Stimulated activated CD4-positive, alpha-beta T cell treated with anti-CD3 and anti-CD28 coated beads, Interleukin-12 subunit alpha, Interleukin-12 subunit beta, amount 100 ng/mL, for 24 hours (primary cell): ENCODE data around the gene RSPH10B2.
"Not testable (repeated sequence)": the region's sequence is repeated elsewhere in the genome, so short reads cannot be mapped to it uniquely, and the experiment has no call there.

Source experiments
- DNase-seq, 2 experiments: peaks; one replicate each; pipeline ENCODE4 v3.0.0-alpha.2; 2020; ENCODE audit warnings: low read depth in 2 of 2

RSPH10B2 gene

DNA sequence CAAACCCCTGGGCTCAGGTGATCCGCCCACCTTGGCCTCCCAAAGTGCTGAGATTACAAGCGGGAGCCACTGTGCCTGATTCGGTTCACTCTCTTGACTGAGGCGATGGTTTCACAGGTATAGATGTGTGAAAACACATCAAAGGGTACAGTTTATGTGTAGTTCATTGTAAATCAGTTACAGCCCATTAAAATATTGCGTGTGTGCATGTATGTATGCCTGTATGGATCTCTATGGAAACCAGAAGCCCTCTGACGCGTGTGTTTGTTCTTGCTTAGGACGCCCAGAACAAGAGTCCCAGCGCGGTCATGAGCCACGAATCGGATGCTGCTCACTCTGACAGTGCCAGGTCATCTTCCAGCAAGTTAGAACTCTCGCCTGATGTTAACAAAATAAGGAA is 35.5 kb downstream of the RSPH10B2 start:
- not testable (repeated sequence) for DNase-seq

- not testable (repeated sequence) for DNase-seq
These were observed 38.4 kb downstream of the RSPH10B2 start for GRCh38 chr7:6792113-6792872.

DNA sequence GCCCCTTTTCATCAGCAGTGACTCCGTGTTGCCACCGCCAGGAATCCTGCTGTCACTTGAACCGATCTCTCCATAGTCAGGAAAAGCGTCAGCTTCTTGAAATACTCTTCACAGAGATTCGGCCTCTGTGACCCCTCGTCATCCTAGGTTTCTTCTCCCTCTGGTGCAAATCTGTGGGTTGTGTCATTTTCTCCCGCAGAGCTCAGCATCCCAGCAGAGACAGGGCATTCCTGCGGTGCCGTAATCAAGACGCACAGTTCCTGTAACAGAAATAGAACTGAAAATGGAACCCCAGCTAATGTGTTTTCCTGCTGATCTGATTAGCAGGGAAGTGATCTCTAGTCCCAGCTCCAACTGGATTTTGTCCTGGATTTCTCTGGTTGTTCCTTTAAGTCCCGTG is 40.4 kb downstream of the RSPH10B2 start:
- not testable (repeated sequence) for DNase-seq

GRCh38 chr7:6797218-6797617 is 43.3 kb downstream of the RSPH10B2 start:
- DNase-seq: not testable (repeated sequence)

GRCh38 chr7:6798047-6798446 is 44.1 kb downstream of the RSPH10B2 start:
- not testable (repeated sequence) for DNase-seq

GRCh38 chr7:6799887-6800286 is 46.0 kb downstream of the RSPH10B2 start:
- not testable (repeated sequence) for DNase-seq

DNA sequence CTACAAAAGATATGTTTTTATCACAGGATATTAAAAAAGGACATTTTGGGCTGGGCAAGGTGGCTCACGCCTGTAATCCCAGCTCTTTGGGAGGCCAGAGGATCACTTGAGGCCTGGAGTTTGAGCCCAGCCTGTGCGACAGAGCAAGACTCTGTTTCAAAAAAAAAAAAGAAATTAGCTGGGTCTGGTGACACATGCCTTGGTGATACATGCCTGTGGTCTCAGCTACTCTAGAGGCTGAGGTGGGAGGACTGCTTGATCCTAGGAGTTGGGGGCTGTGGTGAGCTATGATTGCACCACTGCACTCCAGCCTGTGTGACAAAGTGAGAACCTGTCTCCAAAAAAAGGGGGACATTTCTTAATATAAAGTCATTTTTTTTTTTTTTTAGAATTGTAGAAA is 46.4 kb downstream of the RSPH10B2 start:
- DNase-seq: not testable (repeated sequence)

- not testable (repeated sequence) for DNase-seq
These were observed 53.6 kb downstream of the RSPH10B2 start for GRCh38 chr7:6807393-6807918.

GRCh38 chr7:6807959-6808358 is 54.1 kb downstream of the RSPH10B2 start:
- not testable (repeated sequence) for DNase-seq

DNA sequence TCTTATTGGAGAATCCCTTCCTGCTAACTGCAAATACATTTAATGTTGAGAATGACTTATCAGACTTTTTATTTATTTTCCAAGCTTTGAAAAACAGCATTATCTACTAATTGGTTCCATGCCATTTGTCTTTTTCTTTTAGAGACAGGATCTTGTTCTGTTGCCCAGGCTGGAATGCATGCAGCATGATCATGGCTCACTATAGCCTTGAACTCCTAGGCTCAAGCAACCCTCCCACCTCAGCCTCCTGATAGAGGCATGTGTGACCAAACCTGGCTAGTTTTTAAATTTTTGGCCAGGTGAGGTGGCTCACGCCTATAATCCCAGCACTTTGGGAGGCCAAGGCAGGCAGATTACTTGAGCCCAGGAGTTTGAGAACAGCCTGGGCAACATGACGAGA is 59.1 kb downstream of the RSPH10B2 start:
- not testable (repeated sequence) for DNase-seq

- not testable (repeated sequence) for DNase-seq
These were observed 61.6 kb downstream of the RSPH10B2 start for GRCh38 chr7:6815470-6815869.

GRCh38 chr7:6821622-6822021 is 67.7 kb downstream of the RSPH10B2 start:
- not testable (repeated sequence) for DNase-seq

- not testable (repeated sequence) for DNase-seq
These were observed 71.6 kb downstream of the RSPH10B2 start for GRCh38 chr7:6825236-6826125.

- DNase-seq: peak; percentile 61 to 68
These were observed 72.2 kb downstream of the RSPH10B2 start, which contains the start of gene CCZ1B for GRCh38 chr7:6826151-6826550. Gene CCZ1B, minus strand, starts transcription at chr7:6826275. Its CDS starts 78 bp downstream, at chr7:6826197.

DNA sequence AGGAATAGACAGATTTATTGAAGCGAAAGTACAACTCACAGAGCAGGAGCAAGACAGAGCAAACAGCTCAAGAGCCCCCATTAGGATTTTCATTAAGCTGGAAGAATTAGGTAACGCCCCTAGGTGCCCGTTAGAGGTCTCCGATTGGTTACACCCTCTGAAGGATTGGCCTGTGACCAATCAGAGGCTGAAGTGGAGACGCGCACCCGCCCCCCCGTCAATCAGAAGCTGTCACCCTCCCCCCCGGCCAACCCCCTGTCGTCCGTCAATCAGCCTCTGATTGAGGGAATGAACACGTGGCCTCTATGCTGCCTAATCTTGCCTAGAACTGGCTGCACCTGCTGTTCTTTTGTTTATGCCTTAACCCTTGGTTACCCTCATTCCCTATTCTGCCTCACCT is 73.3 kb downstream of the RSPH10B2 start:
- DNase-seq: not testable (repeated sequence)

DNA sequence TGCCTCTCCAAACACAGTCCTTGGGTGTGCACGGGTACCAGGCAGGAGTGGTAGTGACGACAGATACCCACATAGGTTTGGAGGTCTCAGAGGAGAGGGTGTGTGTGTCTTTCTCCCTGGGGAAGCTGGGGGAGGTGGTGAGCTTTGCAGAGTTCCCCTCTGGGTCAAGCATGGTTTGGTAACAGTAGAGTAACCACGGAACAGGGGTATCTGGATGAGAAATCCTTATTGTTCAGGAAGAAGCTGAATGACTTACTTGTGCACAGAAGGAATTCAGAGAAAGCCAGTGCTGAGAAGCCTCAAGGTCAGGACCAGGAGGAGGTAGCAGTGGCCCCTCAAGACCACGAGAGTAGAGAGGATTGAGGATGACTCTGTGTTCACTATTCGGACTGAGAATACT is 75.7 kb downstream of the RSPH10B2 start:
- DNase-seq: not testable (repeated sequence)

- not testable (repeated sequence) for DNase-seq
These were observed 76.1 kb downstream of the RSPH10B2 start for GRCh38 chr7:6830026-6830425.

DNA sequence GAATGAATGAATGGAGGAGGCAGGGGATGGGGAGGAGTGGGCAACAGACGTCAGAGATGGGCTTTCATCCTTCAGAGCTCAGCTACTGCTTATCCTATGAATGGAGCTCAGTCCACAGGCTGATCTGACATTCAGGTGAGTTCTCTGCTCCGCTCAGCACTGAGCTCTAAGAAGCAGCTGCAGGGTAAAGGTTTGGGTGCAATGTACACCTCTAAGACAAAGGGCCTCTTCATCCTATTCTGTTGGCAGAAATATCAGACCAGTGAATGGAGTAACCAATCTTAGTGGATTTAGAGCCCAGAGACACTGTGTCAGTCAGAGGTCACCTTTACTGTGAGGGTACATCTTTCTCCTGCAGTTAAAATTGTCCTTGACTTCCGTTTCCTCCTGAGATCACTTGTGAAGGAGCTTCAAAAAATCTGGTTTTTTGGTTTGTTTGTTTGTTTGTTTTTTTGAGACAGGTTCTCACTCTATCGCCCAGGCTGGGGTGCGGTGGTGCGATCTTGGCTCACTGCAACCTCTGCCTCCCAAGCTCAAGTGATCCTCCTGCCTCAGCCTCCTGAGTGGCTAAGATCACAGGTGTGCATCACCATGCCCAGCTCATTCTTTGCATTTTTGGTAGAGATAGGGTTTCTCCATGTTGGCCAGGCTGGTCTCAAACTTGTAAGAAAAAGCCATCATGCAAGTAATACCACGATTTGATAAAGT is 77.3 kb downstream of the RSPH10B2 start:
- DNase-seq: no peak

DNA sequence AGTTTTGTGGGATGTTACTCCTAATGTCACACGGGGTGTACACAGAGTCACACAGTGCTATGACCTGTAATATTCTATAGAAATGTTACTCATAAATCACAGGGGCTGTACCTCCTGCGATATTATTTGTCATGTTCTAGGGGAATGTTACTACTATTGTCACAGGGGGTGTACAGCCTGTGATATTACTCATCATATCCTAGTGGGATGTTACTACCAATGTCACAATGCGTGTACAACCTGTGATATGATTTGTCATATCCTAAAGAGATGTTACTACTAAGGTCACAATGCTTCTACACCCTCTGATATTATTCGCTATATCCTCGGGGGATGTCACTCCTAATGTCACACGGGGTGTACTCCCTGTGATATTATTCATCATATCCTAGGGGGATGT is 79.7 kb downstream of the RSPH10B2 start:
- DNase-seq: no peak

GRCh38 chr7:6835521-6835920 is 81.6 kb downstream of the RSPH10B2 start:
- DNase-seq: not testable (repeated sequence)

DNA sequence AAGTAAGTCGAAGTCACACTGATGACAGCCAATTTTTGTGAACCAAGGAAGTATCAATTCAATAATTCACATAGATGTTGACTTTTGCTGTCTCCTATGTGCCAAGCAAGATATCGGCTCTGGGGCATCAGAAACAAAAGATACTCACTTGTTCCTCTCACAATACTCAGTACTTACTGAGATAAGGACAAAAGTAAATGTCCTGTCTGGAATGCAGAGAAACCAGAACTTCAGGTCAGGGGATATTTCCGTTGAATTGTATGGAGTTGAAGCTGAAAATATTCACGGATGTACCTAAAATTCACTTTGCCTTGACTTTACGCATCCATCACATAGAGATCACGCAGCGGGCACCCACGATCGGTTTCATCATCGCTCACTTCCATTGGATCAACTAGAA is 83.2 kb downstream of the RSPH10B2 start:
- not testable (repeated sequence) for DNase-seq
